HL-60 (cell line): ENCODE data around the gene RNASEL.

Experiments
- DNase-seq, 2 experiments: peaks; one replicate each; pipeline ENCODE4 v3.0.0-alpha.2; 2010 to 2020; ENCODE audit warnings: low read depth in 1 of 2, low spot score in 1 of 2
- H3K27ac ChIP-seq: fragments of 250-450 bp; sonication (Bioruptor Pico); replicated peaks from 2 replicates; pipeline ENCODE4 v1.5.1; 2020; ENCODE audit warnings: mild to moderate bottlenecking, moderate library complexity
- H3K27me3 ChIP-seq: fragments of 250-450 bp; sonication (Bioruptor Pico); 2 replicates; pipeline ENCODE4 v1.5.1; 2021; ENCODE audit warnings: mild to moderate bottlenecking, moderate library complexity; ENCODE audit not compliant: insufficient read depth, poor library complexity, severe bottlenecking
- H3K4me3 ChIP-seq: replicated peaks from 2 replicates; pipeline ENCODE4 v1.5.1; 2011; ENCODE audit warnings: mild to moderate bottlenecking, control low read depth, low read length; ENCODE audit not compliant: insufficient read depth
- GABPA ChIP-seq: IDR thresholded peaks from 2 replicates; pipeline ENCODE4 v1.6.1; 2012; ENCODE audit warnings: low read depth
- POLR2AphosphoS5 ChIP-seq: IDR thresholded peaks from 2 replicates; pipeline ENCODE4 v1.6.1; 2012; ENCODE audit warnings: low read depth
- SPI1 ChIP-seq: IDR thresholded peaks from 2 replicates; pipeline ENCODE4 v1.6.1; 2012; ENCODE audit warnings: low read depth, mild to moderate bottlenecking, borderline replicate concordance
- TF ChIP-seq, protein P1 (sequence below): IDR thresholded peaks from one replicate; pipeline ENCODE4 v1.5.1; 2011; ENCODE audit warnings: low read length, control low read depth, inconsistent platforms; ENCODE audit not compliant: insufficient read depth
- TF ChIP-seq, protein P2 (sequence below): IDR thresholded peaks from 2 replicates; pipeline ENCODE4 v1.6.1; 2012; ENCODE audit warnings: low read depth; ENCODE audit not compliant: insufficient replicate concordance

The RNASEL gene

DNA sequence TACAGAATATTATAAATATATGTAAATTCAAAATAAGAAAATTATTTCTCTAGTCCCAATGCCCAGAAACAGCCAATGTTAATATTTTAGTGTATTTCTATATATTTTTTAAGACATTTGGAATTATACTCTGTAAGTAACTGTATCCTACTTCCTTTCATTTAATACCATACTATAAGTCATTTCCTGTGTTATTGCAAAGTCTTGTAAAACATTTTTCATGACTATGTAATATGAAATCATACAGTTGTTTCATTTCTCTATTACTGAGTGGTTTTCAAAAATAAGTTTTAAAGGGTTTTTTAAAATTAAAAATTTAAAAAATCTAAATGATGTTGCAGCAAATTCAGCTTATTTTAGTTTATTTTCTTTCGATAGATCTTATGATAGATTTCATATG, 2.0 kb downstream of the RNASEL start:
- no peak for DNase-seq
- H3K27ac ChIP-seq, result no peak overlapping the region
- TF ChIP-seq, protein P1, sequence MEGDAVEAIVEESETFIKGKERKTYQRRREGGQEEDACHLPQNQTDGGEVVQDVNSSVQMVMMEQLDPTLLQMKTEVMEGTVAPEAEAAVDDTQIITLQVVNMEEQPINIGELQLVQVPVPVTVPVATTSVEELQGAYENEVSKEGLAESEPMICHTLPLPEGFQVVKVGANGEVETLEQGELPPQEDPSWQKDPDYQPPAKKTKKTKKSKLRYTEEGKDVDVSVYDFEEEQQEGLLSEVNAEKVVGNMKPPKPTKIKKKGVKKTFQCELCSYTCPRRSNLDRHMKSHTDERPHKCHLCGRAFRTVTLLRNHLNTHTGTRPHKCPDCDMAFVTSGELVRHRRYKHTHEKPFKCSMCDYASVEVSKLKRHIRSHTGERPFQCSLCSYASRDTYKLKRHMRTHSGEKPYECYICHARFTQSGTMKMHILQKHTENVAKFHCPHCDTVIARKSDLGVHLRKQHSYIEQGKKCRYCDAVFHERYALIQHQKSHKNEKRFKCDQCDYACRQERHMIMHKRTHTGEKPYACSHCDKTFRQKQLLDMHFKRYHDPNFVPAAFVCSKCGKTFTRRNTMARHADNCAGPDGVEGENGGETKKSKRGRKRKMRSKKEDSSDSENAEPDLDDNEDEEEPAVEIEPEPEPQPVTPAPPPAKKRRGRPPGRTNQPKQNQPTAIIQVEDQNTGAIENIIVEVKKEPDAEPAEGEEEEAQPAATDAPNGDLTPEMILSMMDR, result no peak
- no peak for TF ChIP-seq SPI1
- no peak for TF ChIP-seq POLR2AphosphoS5
- TF ChIP-seq, protein P2, sequence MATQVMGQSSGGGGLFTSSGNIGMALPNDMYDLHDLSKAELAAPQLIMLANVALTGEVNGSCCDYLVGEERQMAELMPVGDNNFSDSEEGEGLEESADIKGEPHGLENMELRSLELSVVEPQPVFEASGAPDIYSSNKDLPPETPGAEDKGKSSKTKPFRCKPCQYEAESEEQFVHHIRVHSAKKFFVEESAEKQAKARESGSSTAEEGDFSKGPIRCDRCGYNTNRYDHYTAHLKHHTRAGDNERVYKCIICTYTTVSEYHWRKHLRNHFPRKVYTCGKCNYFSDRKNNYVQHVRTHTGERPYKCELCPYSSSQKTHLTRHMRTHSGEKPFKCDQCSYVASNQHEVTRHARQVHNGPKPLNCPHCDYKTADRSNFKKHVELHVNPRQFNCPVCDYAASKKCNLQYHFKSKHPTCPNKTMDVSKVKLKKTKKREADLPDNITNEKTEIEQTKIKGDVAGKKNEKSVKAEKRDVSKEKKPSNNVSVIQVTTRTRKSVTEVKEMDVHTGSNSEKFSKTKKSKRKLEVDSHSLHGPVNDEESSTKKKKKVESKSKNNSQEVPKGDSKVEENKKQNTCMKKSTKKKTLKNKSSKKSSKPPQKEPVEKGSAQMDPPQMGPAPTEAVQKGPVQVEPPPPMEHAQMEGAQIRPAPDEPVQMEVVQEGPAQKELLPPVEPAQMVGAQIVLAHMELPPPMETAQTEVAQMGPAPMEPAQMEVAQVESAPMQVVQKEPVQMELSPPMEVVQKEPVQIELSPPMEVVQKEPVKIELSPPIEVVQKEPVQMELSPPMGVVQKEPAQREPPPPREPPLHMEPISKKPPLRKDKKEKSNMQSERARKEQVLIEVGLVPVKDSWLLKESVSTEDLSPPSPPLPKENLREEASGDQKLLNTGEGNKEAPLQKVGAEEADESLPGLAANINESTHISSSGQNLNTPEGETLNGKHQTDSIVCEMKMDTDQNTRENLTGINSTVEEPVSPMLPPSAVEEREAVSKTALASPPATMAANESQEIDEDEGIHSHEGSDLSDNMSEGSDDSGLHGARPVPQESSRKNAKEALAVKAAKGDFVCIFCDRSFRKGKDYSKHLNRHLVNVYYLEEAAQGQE, result no peak
- TF ChIP-seq GABPA, result no peak

DNA sequence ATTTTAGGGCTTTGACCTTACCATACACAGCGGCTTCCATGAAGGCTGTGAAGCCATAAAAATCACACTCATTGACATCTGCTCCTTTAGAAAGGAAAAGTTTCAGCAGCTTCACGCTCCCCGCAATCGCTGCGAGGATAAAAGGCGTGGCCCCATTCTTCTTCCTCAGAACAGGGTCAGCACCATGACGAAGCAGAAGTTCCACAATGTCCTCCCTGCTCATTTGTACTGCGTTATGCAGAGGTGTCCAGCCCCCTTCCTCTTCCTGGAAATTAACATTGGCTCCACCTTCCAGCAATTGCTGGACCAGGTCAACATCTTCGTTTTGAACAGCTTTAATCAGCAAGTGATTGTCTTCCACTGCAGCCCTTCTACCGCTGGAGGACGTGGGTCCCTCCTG, 2.7 kb downstream of the RNASEL start:
- no peak for DNase-seq
- Histone ChIP-seq H3K27ac (no peak overlapping the region), H3K27me3 (no peaks in the 10 kb centered on the region), H3K4me3 (no peak overlapping the region)
- TF ChIP-seq GABPA, result no peak
- TF ChIP-seq, protein P2, result no peak
- TF ChIP-seq POLR2AphosphoS5, result no peak

More for the DNA sequence above, 2.0 kb downstream of the RNASEL start:
- no peaks in the 10 kb centered on the region for H3K27me3 ChIP-seq
- no peak overlapping the region for H3K4me3 ChIP-seq

DNA sequence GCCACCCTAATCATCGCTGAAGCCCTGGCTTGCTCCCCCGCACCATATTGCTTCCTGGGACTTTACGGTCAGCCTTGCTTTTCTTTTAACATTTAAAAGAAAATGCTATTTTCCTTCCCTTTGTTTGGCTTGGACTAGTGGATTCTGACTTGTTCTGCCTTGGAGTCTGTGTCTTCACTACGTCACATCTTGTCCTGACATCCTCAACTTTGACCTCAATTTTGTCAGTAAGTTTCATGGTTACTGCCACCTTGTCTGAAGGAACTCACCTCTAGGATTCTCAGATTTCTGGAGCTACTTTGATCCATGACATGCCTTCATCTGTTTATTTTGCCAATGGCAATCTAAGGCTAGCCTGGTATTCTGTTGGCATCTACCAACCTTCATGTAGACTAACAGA, 4.3 kb downstream of the RNASEL start:
- DNase-seq, result no peak

More for the DNA sequence above, 4.3 kb downstream of the RNASEL start:
- TF ChIP-seq GABPA (no peak), POLR2AphosphoS5 (no peak), SPI1 (no peak)
- TF ChIP-seq, protein P2, result no peak
- TF ChIP-seq, protein P1, result no peak
- Histone ChIP-seq H3K27me3 (no peaks in the 10 kb centered on the region), H3K4me3 (no peak overlapping the region), H3K27ac (no peak overlapping the region)
